ENCODE results near the gene SDK2. TPM values are rescaled to one million over a fixed set of nuclear protein-coding genes. Genes with fewer than 3 reads are reported as not detected.

The SDK2 gene
- total and polyA plus RNA-seq, 9 of the 15 experiments (the other 6 are each of a cell fraction or from before 2014, with no cell fraction given) = 0.04 TPM; not detected in 8

DNA sequence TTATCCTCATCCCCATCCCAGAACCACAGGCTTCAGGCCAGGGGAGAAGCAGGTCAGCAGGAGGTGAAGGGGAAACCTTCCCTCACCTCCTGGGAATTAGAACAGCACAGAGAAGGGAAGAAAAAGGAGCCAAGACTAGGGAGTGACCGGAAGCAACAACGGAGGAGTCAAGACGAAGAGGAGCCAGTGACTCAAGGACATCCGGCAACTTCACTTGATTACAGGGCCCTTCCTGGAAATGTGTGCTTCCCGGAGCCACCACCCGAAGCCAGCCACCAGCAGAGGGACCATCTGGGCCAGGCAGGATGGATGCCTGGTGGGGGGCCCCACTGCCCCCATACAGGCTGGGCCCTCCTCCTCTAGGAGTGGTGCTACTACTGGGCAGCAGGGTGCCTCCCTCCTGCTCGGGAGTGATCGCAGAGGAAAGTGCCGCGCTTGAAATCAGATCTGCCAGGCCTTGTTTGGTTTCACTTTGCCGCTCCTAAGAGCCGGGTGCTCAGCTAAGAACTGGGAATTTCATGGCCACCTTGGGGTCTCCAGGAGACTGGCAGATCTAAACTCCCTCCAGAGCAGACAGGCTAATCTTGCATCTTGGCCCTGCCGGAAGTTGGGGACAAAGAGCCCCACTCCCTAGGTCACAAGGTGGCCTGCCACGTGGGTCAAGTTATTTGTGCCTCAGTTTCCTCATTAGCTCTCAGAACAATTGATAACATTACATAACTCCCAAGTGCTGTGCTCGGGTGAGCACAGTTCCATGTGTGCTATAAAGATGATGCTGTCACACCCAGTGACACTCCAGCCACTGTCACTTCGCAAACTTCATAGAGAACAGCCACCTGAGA is 339.1 kb downstream of the SDK2 start (continued):
- TF ChIP-seq, protein P1, sequence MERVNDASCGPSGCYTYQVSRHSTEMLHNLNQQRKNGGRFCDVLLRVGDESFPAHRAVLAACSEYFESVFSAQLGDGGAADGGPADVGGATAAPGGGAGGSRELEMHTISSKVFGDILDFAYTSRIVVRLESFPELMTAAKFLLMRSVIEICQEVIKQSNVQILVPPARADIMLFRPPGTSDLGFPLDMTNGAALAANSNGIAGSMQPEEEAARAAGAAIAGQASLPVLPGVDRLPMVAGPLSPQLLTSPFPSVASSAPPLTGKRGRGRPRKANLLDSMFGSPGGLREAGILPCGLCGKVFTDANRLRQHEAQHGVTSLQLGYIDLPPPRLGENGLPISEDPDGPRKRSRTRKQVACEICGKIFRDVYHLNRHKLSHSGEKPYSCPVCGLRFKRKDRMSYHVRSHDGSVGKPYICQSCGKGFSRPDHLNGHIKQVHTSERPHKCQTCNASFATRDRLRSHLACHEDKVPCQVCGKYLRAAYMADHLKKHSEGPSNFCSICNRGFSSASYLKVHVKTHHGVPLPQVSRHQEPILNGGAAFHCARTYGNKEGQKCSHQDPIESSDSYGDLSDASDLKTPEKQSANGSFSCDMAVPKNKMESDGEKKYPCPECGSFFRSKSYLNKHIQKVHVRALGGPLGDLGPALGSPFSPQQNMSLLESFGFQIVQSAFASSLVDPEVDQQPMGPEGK (CRISPR knock-in tag; IDR thresholded peaks at IDR 0.05; ENCODE audit: borderline replicate concordance) = no peak
- TF ChIP-seq, protein P2, sequence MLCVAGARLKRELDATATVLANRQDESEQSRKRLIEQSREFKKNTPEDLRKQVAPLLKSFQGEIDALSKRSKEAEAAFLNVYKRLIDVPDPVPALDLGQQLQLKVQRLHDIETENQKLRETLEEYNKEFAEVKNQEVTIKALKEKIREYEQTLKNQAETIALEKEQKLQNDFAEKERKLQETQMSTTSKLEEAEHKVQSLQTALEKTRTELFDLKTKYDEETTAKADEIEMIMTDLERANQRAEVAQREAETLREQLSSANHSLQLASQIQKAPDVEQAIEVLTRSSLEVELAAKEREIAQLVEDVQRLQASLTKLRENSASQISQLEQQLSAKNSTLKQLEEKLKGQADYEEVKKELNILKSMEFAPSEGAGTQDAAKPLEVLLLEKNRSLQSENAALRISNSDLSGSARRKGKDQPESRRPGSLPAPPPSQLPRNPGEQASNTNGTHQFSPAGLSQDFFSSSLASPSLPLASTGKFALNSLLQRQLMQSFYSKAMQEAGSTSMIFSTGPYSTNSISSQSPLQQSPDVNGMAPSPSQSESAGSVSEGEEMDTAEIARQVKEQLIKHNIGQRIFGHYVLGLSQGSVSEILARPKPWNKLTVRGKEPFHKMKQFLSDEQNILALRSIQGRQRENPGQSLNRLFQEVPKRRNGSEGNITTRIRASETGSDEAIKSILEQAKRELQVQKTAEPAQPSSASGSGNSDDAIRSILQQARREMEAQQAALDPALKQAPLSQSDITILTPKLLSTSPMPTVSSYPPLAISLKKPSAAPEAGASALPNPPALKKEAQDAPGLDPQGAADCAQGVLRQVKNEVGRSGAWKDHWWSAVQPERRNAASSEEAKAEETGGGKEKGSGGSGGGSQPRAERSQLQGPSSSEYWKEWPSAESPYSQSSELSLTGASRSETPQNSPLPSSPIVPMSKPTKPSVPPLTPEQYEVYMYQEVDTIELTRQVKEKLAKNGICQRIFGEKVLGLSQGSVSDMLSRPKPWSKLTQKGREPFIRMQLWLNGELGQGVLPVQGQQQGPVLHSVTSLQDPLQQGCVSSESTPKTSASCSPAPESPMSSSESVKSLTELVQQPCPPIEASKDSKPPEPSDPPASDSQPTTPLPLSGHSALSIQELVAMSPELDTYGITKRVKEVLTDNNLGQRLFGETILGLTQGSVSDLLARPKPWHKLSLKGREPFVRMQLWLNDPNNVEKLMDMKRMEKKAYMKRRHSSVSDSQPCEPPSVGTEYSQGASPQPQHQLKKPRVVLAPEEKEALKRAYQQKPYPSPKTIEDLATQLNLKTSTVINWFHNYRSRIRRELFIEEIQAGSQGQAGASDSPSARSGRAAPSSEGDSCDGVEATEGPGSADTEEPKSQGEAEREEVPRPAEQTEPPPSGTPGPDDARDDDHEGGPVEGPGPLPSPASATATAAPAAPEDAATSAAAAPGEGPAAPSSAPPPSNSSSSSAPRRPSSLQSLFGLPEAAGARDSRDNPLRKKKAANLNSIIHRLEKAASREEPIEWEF (CRISPR knock-in tag; IDR thresholded peaks at IDR 0.05) = no peak
- TF ChIP-seq PRMT5 (CRISPR knock-in tag; IDR thresholded peaks at IDR 0.05) (no peak), CREM (IDR thresholded peaks at IDR 0.05; ENCODE audit: low read depth) (peak; percentile 46), MAFK (IDR thresholded peaks at IDR 0.05; ENCODE audit: low read length) (no peak), SP2 (IDR thresholded peaks at IDR 0.05; ENCODE audit: extremely low read depth, low read depth, low read length, poor library complexity, severe bottlenecking) (no peak), ETS2 (tag; IDR thresholded peaks at IDR 0.05; ENCODE audit: borderline replicate concordance, poor library complexity, severe bottlenecking) (no peak), ZNF444 (CRISPR knock-in tag; IDR thresholded peaks at IDR 0.05) (no peak), CEBPG (CRISPR knock-in tag; IDR thresholded peaks at IDR 0.05) (no peak), CEBPG (tag; conservative IDR thresholded peaks at IDR 0.05 in 1 of 2, IDR thresholded peaks at IDR 0.05 in 1 of 2) (no peak), ZNF76 (CRISPR knock-in tag; IDR thresholded peaks at IDR 0.05; ENCODE audit: borderline replicate concordance) (no peak), ZNF184 (CRISPR knock-in tag; IDR thresholded peaks at IDR 0.05) (no peak), CHD1 (IDR thresholded peaks at IDR 0.05; ENCODE audit: low read length) (no peak), PURB (CRISPR knock-in tag; IDR thresholded peaks at IDR 0.05; ENCODE audit: low read depth) (no peak), ZZZ3 (IDR thresholded peaks at IDR 0.05) (no peak; the same call in 1 of the 2 replicates)
- TF ChIP-seq, protein P3, sequence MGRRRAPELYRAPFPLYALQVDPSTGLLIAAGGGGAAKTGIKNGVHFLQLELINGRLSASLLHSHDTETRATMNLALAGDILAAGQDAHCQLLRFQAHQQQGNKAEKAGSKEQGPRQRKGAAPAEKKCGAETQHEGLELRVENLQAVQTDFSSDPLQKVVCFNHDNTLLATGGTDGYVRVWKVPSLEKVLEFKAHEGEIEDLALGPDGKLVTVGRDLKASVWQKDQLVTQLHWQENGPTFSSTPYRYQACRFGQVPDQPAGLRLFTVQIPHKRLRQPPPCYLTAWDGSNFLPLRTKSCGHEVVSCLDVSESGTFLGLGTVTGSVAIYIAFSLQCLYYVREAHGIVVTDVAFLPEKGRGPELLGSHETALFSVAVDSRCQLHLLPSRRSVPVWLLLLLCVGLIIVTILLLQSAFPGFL (CRISPR knock-in tag; IDR thresholded peaks at IDR 0.05) = no peak
- TF ChIP-seq, protein P4, sequence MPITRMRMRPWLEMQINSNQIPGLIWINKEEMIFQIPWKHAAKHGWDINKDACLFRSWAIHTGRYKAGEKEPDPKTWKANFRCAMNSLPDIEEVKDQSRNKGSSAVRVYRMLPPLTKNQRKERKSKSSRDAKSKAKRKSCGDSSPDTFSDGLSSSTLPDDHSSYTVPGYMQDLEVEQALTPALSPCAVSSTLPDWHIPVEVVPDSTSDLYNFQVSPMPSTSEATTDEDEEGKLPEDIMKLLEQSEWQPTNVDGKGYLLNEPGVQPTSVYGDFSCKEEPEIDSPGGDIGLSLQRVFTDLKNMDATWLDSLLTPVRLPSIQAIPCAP (CRISPR knock-in tag; IDR thresholded peaks at IDR 0.05; ENCODE audit: borderline replicate concordance) = 0 out of 2 replicates have a peak, but pooled peaks have one; percentile 29

Measured in K562 (cell line).